ENCODE results near the gene LYPD6B.

Gene LYPD6B

GRCh38 chr2:149192427-149192826, 153.9 kb downstream of the LYPD6B start:
- Histone ChIP-seq H3K27ac (ENCODE audit: low read length) (no peak overlapping the region), H3F3A (ENCODE audit: insufficient read depth, low read length) (no peaks in the 10 kb centered on the region), H3K79me2 (ENCODE audit: low read length) (no peaks in the 10 kb centered on the region), H3K4me3 (ENCODE audit: low read length) (no peak overlapping the region), H3K9me2 (replicated peaks; ENCODE audit: insufficient read depth, low read length) (no peaks in the 10 kb centered on the region), H3K9me3 (replicated peaks; ENCODE audit: insufficient read depth, low read length) (no peaks in the 10 kb centered on the region), H3K36me3 (replicated peaks; ENCODE audit: insufficient read depth, low read length) (no peaks in the 10 kb centered on the region), H3K9ac (ENCODE audit: low read length) (no peak overlapping the region), H4K20me1 (ENCODE audit: insufficient read depth, low read length) (no peaks in the 10 kb centered on the region), H3K4me1 (ENCODE audit: low read length) (no peaks in the 10 kb centered on the region), H2AFZ (ENCODE audit: low read length) (no peak overlapping the region), H3K4me2 (ENCODE audit: low read depth, low read length) (no peak overlapping the region), H3K27me3 (replicated peaks; ENCODE audit: insufficient read depth, low read length) (no peaks in the 10 kb centered on the region)
- TF ChIP-seq EZH2phosphoT487 (IDR thresholded peaks at IDR 0.05; ENCODE audit: low read length) = no peak
- DNase-seq = no peak

DNA sequence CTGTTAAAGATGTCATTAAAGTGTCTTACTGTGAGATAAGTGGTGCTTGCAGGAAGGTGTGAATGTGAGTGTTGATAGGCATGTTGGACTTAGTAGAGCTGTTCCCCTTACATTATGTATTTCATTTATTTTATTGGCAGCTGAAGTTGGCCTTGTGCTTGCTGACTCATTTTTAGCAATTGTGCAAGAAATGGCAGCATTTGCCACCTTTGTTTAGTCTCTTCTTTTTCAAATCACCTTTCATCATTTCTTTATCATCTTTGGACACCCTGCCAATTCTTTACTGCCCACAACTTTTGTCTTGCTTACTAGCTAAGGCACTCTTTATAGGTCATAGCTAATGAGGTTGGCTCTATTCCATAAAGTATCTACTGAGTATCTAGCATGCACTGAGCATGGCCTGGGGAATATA, 161.6 kb downstream of the LYPD6B start:
- Histone ChIP-seq H3K79me2 (ENCODE audit: low read length) (no peaks in the 10 kb centered on the region), H3K36me3 (replicated peaks; ENCODE audit: insufficient read depth, low read length) (no peaks in the 10 kb centered on the region), H3K4me3 (ENCODE audit: low read length) (no peak overlapping the region), H2AFZ (ENCODE audit: low read length) (no peak overlapping the region), H3K9ac (ENCODE audit: low read length) (no peak overlapping the region), H3K27ac (ENCODE audit: low read length) (no peak overlapping the region), H3K4me1 (ENCODE audit: low read length) (no peaks in the 10 kb centered on the region), H3K9me3 (replicated peaks; ENCODE audit: insufficient read depth, low read length) (no peaks in the 10 kb centered on the region), H3K4me2 (ENCODE audit: low read depth, low read length) (no peak overlapping the region), H3K9me2 (replicated peaks; ENCODE audit: insufficient read depth, low read length) (no peaks in the 10 kb centered on the region), H3F3A (ENCODE audit: insufficient read depth, low read length) (no peaks in the 10 kb centered on the region), H3K27me3 (replicated peaks; ENCODE audit: insufficient read depth, low read length) (no peaks in the 10 kb centered on the region), H4K20me1 (ENCODE audit: insufficient read depth, low read length) (no peaks in the 10 kb centered on the region)
- DNase-seq = no peak
- TF ChIP-seq, protein P1, sequence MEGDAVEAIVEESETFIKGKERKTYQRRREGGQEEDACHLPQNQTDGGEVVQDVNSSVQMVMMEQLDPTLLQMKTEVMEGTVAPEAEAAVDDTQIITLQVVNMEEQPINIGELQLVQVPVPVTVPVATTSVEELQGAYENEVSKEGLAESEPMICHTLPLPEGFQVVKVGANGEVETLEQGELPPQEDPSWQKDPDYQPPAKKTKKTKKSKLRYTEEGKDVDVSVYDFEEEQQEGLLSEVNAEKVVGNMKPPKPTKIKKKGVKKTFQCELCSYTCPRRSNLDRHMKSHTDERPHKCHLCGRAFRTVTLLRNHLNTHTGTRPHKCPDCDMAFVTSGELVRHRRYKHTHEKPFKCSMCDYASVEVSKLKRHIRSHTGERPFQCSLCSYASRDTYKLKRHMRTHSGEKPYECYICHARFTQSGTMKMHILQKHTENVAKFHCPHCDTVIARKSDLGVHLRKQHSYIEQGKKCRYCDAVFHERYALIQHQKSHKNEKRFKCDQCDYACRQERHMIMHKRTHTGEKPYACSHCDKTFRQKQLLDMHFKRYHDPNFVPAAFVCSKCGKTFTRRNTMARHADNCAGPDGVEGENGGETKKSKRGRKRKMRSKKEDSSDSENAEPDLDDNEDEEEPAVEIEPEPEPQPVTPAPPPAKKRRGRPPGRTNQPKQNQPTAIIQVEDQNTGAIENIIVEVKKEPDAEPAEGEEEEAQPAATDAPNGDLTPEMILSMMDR (IDR thresholded peaks at IDR 0.05; ENCODE audit: low read length) = no peak
- TF ChIP-seq EZH2 (optimal IDR thresholded peaks at IDR 0.05; ENCODE audit: low read depth, low read length) = no peak
- no peak for TF ChIP-seq EZH2phosphoT487 (IDR thresholded peaks at IDR 0.05; ENCODE audit: low read length)

- no peak overlapping the region for H3K27ac ChIP-seq (ENCODE audit: low read length)
- H3K27me3 ChIP-seq (replicated peaks; ENCODE audit: insufficient read depth, low read length) = no peaks in the 10 kb centered on the region
These were observed 166.2 kb downstream of the LYPD6B start for GRCh38 chr2:149204686-149205085.

DNA sequence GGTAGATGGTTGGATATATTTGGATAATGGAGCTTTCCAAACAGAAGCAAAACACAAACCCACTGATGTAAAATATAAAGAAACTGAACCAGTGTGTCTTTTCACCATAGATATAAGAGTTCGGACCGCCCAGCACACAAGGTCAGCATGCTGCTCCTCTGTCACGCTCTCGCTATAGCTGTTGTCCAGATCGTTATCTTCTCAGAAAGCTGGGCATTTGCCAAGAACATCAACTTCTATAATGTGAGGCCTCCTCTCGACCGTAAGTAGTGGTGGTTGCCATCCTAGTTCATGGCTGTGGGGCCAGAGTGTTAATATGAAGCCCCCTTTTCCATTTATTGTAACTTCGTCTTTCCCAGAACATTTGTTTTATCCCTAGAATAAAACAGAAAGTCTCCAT, 166.6 kb downstream of the LYPD6B start:
- no peaks in the 10 kb centered on the region for H3K4me1 ChIP-seq (ENCODE audit: low read length)
- H3K9me3 ChIP-seq (replicated peaks; ENCODE audit: insufficient read depth, low read length) = no peaks in the 10 kb centered on the region
- no peaks in the 10 kb centered on the region for H3K79me2 ChIP-seq (ENCODE audit: low read length)
- H3K9me2 ChIP-seq (replicated peaks; ENCODE audit: insufficient read depth, low read length) = no peaks in the 10 kb centered on the region
- no peaks in the 10 kb centered on the region for H3K27me3 ChIP-seq (replicated peaks; ENCODE audit: insufficient read depth, low read length)
- no peak overlapping the region for H3K9ac ChIP-seq (ENCODE audit: low read length)
- no peak overlapping the region for H2AFZ ChIP-seq (ENCODE audit: low read length)
- no peak for DNase-seq
- H3K36me3 ChIP-seq (replicated peaks; ENCODE audit: insufficient read depth, low read length) = no peaks in the 10 kb centered on the region
- no peak overlapping the region for H3K27ac ChIP-seq (ENCODE audit: low read length)
- H3K4me2 ChIP-seq (ENCODE audit: low read depth, low read length) = no peak overlapping the region
- H3F3A ChIP-seq (ENCODE audit: insufficient read depth, low read length) = no peaks in the 10 kb centered on the region
- H4K20me1 ChIP-seq (ENCODE audit: insufficient read depth, low read length) = no peaks in the 10 kb centered on the region
- TF ChIP-seq EZH2phosphoT487 (IDR thresholded peaks at IDR 0.05; ENCODE audit: low read length) = no peak
- no peak for TF ChIP-seq EZH2 (optimal IDR thresholded peaks at IDR 0.05; ENCODE audit: low read depth, low read length)
- TF ChIP-seq, protein P1 (IDR thresholded peaks at IDR 0.05; ENCODE audit: low read length) = no peak
- no peak overlapping the region for H3K4me3 ChIP-seq (ENCODE audit: low read length)

More at GRCh38 chr2:149204686-149205085, 166.2 kb downstream of the LYPD6B start:
- no peak overlapping the region for H2AFZ ChIP-seq (ENCODE audit: low read length)
- no peak overlapping the region for H3K4me3 ChIP-seq (ENCODE audit: low read length)
- no peaks in the 10 kb centered on the region for H4K20me1 ChIP-seq (ENCODE audit: insufficient read depth, low read length)
- no peaks in the 10 kb centered on the region for H3K4me1 ChIP-seq (ENCODE audit: low read length)
- TF ChIP-seq, protein P1 (IDR thresholded peaks at IDR 0.05; ENCODE audit: low read length) = no peak
- TF ChIP-seq EZH2 (optimal IDR thresholded peaks at IDR 0.05; ENCODE audit: low read depth, low read length) = no peak
- no peak for TF ChIP-seq EZH2phosphoT487 (IDR thresholded peaks at IDR 0.05; ENCODE audit: low read length)
- no peak overlapping the region for H3K4me2 ChIP-seq (ENCODE audit: low read depth, low read length)
- H3K9me3 ChIP-seq (replicated peaks; ENCODE audit: insufficient read depth, low read length) = no peaks in the 10 kb centered on the region
- H3K79me2 ChIP-seq (ENCODE audit: low read length) = no peaks in the 10 kb centered on the region
- no peaks in the 10 kb centered on the region for H3K9me2 ChIP-seq (replicated peaks; ENCODE audit: insufficient read depth, low read length)
- H3K36me3 ChIP-seq (replicated peaks; ENCODE audit: insufficient read depth, low read length) = no peaks in the 10 kb centered on the region
- DNase-seq = no peak
- H3F3A ChIP-seq (ENCODE audit: insufficient read depth, low read length) = no peaks in the 10 kb centered on the region
- no peak overlapping the region for H3K9ac ChIP-seq (ENCODE audit: low read length)
